ENCODE measurements around the gene GPC4. TPM values are rescaled to one million over a fixed set of nuclear protein-coding genes. Genes with fewer than 3 reads are reported as not detected.

The GPC4 gene
- total RNA-seq, 1 donor from 2014 or later = 32.8 TPM

- H3K27ac Mint-ChIP-seq (ENCODE audit: unreplicated experiment) = no peak overlapping the region
- TF ChIP-seq CTCF (IDR thresholded peaks at IDR 0.05; ENCODE audit: partially characterized antibody, unreplicated experiment) = no peak
- peaks cover 4% of the 10 kb centered on the region for H3K4me1 Mint-ChIP-seq (ENCODE audit: low read depth, unreplicated experiment)
- H3K4me3 Mint-ChIP-seq (ENCODE audit: unreplicated experiment) = no peak overlapping the region
- peaks cover 1% of the 10 kb centered on the region for H3K27me3 Mint-ChIP-seq (ENCODE audit: unreplicated experiment)
- no peaks in the 10 kb centered on the region for H3K9me3 Mint-ChIP-seq (ENCODE audit: unreplicated experiment)
- no peaks in the 10 kb centered on the region for H3K36me3 Mint-ChIP-seq (ENCODE audit: unreplicated experiment)
- no peak for DNase-seq
Measured at GRCh38 chrX:133308499-133308897, 106.8 kb downstream of the GPC4 start.

GRCh38 chrX:133307637-133308498 is 107.4 kb downstream of the GPC4 start:
- Mint-ChIP-seq H3K4me1 (ENCODE audit: low read depth, unreplicated experiment) (peaks cover 4% of the 10 kb centered on the region), H3K27ac (ENCODE audit: unreplicated experiment) (no peak overlapping the region), H3K27me3 (ENCODE audit: unreplicated experiment) (peaks cover 1% of the 10 kb centered on the region), H3K4me3 (ENCODE audit: unreplicated experiment) (no peak overlapping the region), H3K36me3 (ENCODE audit: unreplicated experiment) (no peaks in the 10 kb centered on the region), H3K9me3 (ENCODE audit: unreplicated experiment) (no peaks in the 10 kb centered on the region)
- TF ChIP-seq CTCF (IDR thresholded peaks at IDR 0.05; ENCODE audit: partially characterized antibody, unreplicated experiment) = no peak
- DNase-seq = no peak

- Mint-ChIP-seq H3K4me3 (ENCODE audit: unreplicated experiment) (no peak overlapping the region), H3K27me3 (ENCODE audit: unreplicated experiment) (peaks cover 1% of the 10 kb centered on the region), H3K9me3 (ENCODE audit: unreplicated experiment) (no peaks in the 10 kb centered on the region), H3K27ac (ENCODE audit: unreplicated experiment) (no peak overlapping the region), H3K36me3 (ENCODE audit: unreplicated experiment) (no peaks in the 10 kb centered on the region), H3K4me1 (ENCODE audit: low read depth, unreplicated experiment) (peaks cover 4% of the 10 kb centered on the region)
- no peak for TF ChIP-seq CTCF (IDR thresholded peaks at IDR 0.05; ENCODE audit: partially characterized antibody, unreplicated experiment)
- no peak for DNase-seq
Measured at GRCh38 chrX:133307094-133307493, 108.2 kb downstream of the GPC4 start.

- peaks cover 4% of the 10 kb centered on the region for H3K4me1 Mint-ChIP-seq (ENCODE audit: low read depth, unreplicated experiment)
- peaks cover 1% of the 10 kb centered on the region for H3K27me3 Mint-ChIP-seq (ENCODE audit: unreplicated experiment)
- DNase-seq = no peak
- H3K27ac Mint-ChIP-seq (ENCODE audit: unreplicated experiment) = no peak overlapping the region
- no peak for TF ChIP-seq CTCF (IDR thresholded peaks at IDR 0.05; ENCODE audit: partially characterized antibody, unreplicated experiment)
- H3K4me3 Mint-ChIP-seq (ENCODE audit: unreplicated experiment) = no peak overlapping the region
- H3K9me3 Mint-ChIP-seq (ENCODE audit: unreplicated experiment) = no peaks in the 10 kb centered on the region
- H3K36me3 Mint-ChIP-seq (ENCODE audit: unreplicated experiment) = no peaks in the 10 kb centered on the region
Measured at GRCh38 chrX:133306316-133306715, 109.0 kb downstream of the GPC4 start.

DNA sequence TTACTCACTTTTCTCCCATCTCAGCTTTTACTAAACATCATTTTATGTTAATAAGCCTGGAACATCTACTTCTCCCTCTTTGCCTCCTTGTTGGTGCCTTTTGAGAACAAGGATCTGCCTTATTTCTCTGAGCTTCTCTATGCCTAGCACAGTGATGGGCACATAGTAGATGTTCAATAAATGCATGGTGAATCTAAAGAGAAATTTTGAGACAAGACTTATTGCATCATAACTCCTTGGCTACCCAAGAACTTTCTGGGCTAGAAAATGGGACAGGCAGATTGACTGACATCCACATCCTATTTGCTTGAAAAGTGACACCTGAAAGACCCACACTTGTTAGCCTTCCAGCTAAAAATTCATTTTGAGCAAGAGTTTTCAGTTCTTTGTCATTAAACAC is 109.9 kb downstream of the GPC4 start:
- peaks cover 4% of the 10 kb centered on the region for H3K4me1 Mint-ChIP-seq (ENCODE audit: low read depth, unreplicated experiment)
- DNase-seq = no peak
- no peak for TF ChIP-seq CTCF (IDR thresholded peaks at IDR 0.05; ENCODE audit: partially characterized antibody, unreplicated experiment)
- no peak overlapping the region for H3K4me3 Mint-ChIP-seq (ENCODE audit: unreplicated experiment)
- H3K27me3 Mint-ChIP-seq (ENCODE audit: unreplicated experiment) = peaks cover 1% of the 10 kb centered on the region
- no peaks in the 10 kb centered on the region for H3K9me3 Mint-ChIP-seq (ENCODE audit: unreplicated experiment)
- no peak overlapping the region for H3K27ac Mint-ChIP-seq (ENCODE audit: unreplicated experiment)
- H3K36me3 Mint-ChIP-seq (ENCODE audit: unreplicated experiment) = no peaks in the 10 kb centered on the region
